Ishikawa (cell line): ENCODE data around the gene ZNF282.

Source experiments
- CEBPB ChIP-seq: IDR thresholded peaks from 2 replicates; pipeline ENCODE4 v1.6.1; 2012
- CREB1 ChIP-seq: IDR thresholded peaks from 2 replicates; pipeline ENCODE4 v1.6.1; 2012; ENCODE audit warnings: low read depth
- EP300 ChIP-seq: IDR thresholded peaks from 2 replicates; pipeline ENCODE4 v1.6.1; 2012; ENCODE audit warnings: borderline replicate concordance
- NFIC ChIP-seq: IDR thresholded peaks from 2 replicates; pipeline ENCODE4 v1.6.1; 2012
- TEAD4 ChIP-seq: IDR thresholded peaks from 2 replicates; pipeline ENCODE4 v1.6.1; 2012
- YY1 ChIP-seq: IDR thresholded peaks from 2 replicates; pipeline ENCODE4 v1.6.1; 2012; ENCODE audit warnings: low read depth
- TF ChIP-seq, protein P1 (sequence below): IDR thresholded peaks from 2 replicates; pipeline ENCODE4 v1.6.1; 2012

DNA sequence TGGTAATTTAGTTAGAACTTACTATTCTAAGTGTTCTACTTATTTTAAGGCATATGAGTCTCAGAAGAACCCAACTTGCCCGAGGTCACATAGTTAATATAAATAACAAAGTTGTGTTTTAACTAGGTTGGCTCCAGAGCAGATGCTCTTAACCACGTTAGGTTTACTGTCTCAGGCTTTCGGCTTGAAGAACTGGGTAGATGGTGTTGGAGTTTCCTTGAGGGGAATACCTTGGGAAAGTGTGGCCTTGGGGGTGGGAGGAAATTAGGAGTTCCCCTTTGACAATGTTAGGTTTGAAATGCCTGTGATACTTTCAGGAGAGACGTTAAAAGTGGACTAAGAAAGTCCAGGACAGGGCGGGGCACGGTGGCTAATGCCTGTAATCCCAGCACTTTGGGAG, 38.4 kb upstream of the ZNF282 start:
- TF ChIP-seq YY1: no peak
- TF ChIP-seq, protein P1, sequence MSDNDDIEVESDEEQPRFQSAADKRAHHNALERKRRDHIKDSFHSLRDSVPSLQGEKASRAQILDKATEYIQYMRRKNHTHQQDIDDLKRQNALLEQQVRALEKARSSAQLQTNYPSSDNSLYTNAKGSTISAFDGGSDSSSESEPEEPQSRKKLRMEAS: no peak
- TF ChIP-seq CREB1: no peak
- TF ChIP-seq CEBPB: no peak
- no peak for TF ChIP-seq EP300
- no peak for TF ChIP-seq TEAD4
- no peak for TF ChIP-seq NFIC
